ENCODE data around the gene SNX8.

DNA sequence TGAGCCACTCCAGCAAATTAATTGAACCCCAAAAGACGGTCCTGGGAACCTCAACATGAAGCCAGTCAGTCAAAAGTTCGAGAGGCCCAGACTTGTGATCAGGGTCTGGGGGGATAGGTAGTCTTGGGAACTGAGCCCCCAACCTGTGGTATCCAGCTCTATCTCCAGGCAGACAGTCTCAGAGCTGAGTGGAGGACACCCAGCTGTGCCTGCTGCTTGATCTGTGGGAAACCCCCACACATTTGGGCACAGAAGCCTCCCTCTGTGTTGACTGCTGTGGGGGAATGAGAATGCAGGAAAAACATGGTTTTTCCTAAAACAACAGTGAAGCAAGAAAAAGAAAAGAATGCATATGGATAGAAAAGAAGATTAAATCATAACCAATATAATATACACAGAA lies 16.3 kb upstream of the SNX8 start:
- TF ChIP-seq GATA2 (IDR thresholded peaks at IDR 0.05; ENCODE audit: low read depth, low read length): no peak
- no peak for TF ChIP-seq GATA3 (IDR thresholded peaks at IDR 0.05; ENCODE audit: low read depth, low read length)

All from SH-SY5Y (cell line).